ENCODE measurements around the gene CCL24.
"Not testable (repeated sequence)": the region's sequence is repeated elsewhere in the genome, so short reads cannot be mapped to it uniquely, and the experiment has no call there.

CCL24 gene

GRCh38 chr7:75813781-75814236, at the start of gene CCL24:
CCL24 (minus strand) TSS chr7:75813806; CDS start chr7:75813715, 91 bp downstream.
- no peak for DNase-seq (ENCODE audit: low read depth in 2 of 3, low spot score in 2 of 3)

- DNase-seq (ENCODE audit: low read depth in 2 of 3, low spot score in 2 of 3): no peak
These were observed 48.0 kb upstream of the CCL24 start for GRCh38 chr7:75861636-75862035.

GRCh38 chr7:75858410-75858809, 44.8 kb upstream of the CCL24 start:
- DNase-seq (ENCODE audit: low read depth in 2 of 3, low spot score in 2 of 3): no peak

GRCh38 chr7:75856536-75856935, 42.9 kb upstream of the CCL24 start:
- DNase-seq (ENCODE audit: low read depth in 2 of 3, low spot score in 2 of 3): no peak

GRCh38 chr7:75854813-75855345, 41.3 kb upstream of the CCL24 start:
- DNase-seq (ENCODE audit: low read depth in 2 of 3, low spot score in 2 of 3): not testable (repeated sequence)

GRCh38 chr7:75854233-75854632, 40.6 kb upstream of the CCL24 start:
- no peak for DNase-seq (ENCODE audit: low read depth in 2 of 3, low spot score in 2 of 3)

- DNase-seq (ENCODE audit: low read depth in 2 of 3, low spot score in 2 of 3): no peak
These were observed 36.6 kb upstream of the CCL24 start for GRCh38 chr7:75850235-75850634.

GRCh38 chr7:75849573-75849972, 36.0 kb upstream of the CCL24 start:
- DNase-seq (ENCODE audit: low read depth in 2 of 3, low spot score in 2 of 3): no peak

GRCh38 chr7:75847707-75848106, 34.1 kb upstream of the CCL24 start:
- no peak for DNase-seq (ENCODE audit: low read depth in 2 of 3, low spot score in 2 of 3)

- DNase-seq (ENCODE audit: low read depth in 2 of 3, low spot score in 2 of 3): not testable (repeated sequence)
These were observed 31.5 kb upstream of the CCL24 start for GRCh38 chr7:75845132-75845531.

GRCh38 chr7:75844158-75844557, 30.6 kb upstream of the CCL24 start:
- DNase-seq (ENCODE audit: low read depth in 2 of 3, low spot score in 2 of 3): no peak

GRCh38 chr7:75843613-75844116, 30.1 kb upstream of the CCL24 start:
- no peak for DNase-seq (ENCODE audit: low read depth in 2 of 3, low spot score in 2 of 3)

GRCh38 chr7:75842836-75843446, 29.3 kb upstream of the CCL24 start:
- DNase-seq (ENCODE audit: low read depth in 2 of 3, low spot score in 2 of 3): peak in 1 of 3 experiments; percentile 15

- no peak for DNase-seq (ENCODE audit: low read depth in 2 of 3, low spot score in 2 of 3)
These were observed 26.4 kb upstream of the CCL24 start for GRCh38 chr7:75840029-75840428.

- not testable (repeated sequence) for DNase-seq (ENCODE audit: low read depth in 2 of 3, low spot score in 2 of 3)
These were observed 24.8 kb upstream of the CCL24 start for GRCh38 chr7:75838281-75838930.

- no peak for DNase-seq (ENCODE audit: low read depth in 2 of 3, low spot score in 2 of 3)
These were observed 23.2 kb upstream of the CCL24 start for GRCh38 chr7:75836798-75837197.

- DNase-seq (ENCODE audit: low read depth in 2 of 3, low spot score in 2 of 3): no peak
These were observed 22.2 kb upstream of the CCL24 start for GRCh38 chr7:75835688-75836285.

- DNase-seq (ENCODE audit: low read depth in 2 of 3, low spot score in 2 of 3): not testable (repeated sequence)
These were observed 20.1 kb upstream of the CCL24 start for GRCh38 chr7:75833662-75834061.

- DNase-seq (ENCODE audit: low read depth in 2 of 3, low spot score in 2 of 3): no peak
These were observed 17.4 kb upstream of the CCL24 start for GRCh38 chr7:75830978-75831377.

GRCh38 chr7:75829656-75830055, 16.1 kb upstream of the CCL24 start:
- not testable (repeated sequence) for DNase-seq (ENCODE audit: low read depth in 2 of 3, low spot score in 2 of 3)

- no peak for DNase-seq (ENCODE audit: low read depth in 2 of 3, low spot score in 2 of 3)
These were observed 9.7 kb upstream of the CCL24 start for GRCh38 chr7:75823198-75823910.
